Upper lobe of left lung (tissue), 6 donors: Measurements from ENCODE around the gene CX3CR1. TPM values are rescaled to one million over a fixed set of nuclear protein-coding genes. Genes with fewer than 3 reads are reported as not detected.

Source experiments
- ATAC-seq, 2 donors: fragments of 200-7000 bp; cut with Tn5 transposase; one replicate each; pipeline ENCODE4 v1.9.1; 2022; ENCODE audit warnings: mild to moderate bottlenecking in 2 of 2, moderate library complexity in 2 of 2; ENCODE audit not compliant: low FRiP score in 2 of 2
- DNase-seq, 2 donors: peaks; one replicate each; pipeline ENCODE4 v3.0.0-alpha.2; 2019 to 2020
- H3K27ac ChIP-seq, 4 donors: fragments of 200-600 bp; sonication (generic); one replicate each; pipeline ENCODE4 v1.5.1; 2016 to 2019
- H3K27me3 ChIP-seq, 4 donors: fragments of 200-600 bp; sonication (generic); one replicate each; pipeline ENCODE4 v1.5.1; 2017 to 2019
- H3K36me3 ChIP-seq, 4 donors: fragments of 200-600 bp; sonication (generic); one replicate each; pipeline ENCODE4 v1.5.1; 2016 to 2019
- H3K4me1 ChIP-seq, 4 donors: fragments of 200-600 bp; sonication (generic); one replicate each; pipeline ENCODE4 v1.5.1; 2018 to 2019
- H3K4me3 ChIP-seq, 4 donors: fragments of 200-600 bp; sonication (generic); one replicate each; pipeline ENCODE4 v1.5.1; 2017 to 2019; ENCODE audit warnings: mild to moderate bottlenecking in 2 of 4, moderate library complexity in 1 of 4
- H3K9me3 ChIP-seq, 4 donors: fragments of 200-600 bp; sonication (generic); one replicate each; pipeline ENCODE4 v1.5.1; 2018 to 2019
- EP300 ChIP-seq, 4 donors: sonication (generic); formaldehyde crosslinking; IDR thresholded peaks; one replicate each; pipeline ENCODE4 v1.5.1; 2017; ENCODE audit warnings: antibody characterized with exemption in 4 of 4, control low read depth in 2 of 4
- POLR2A ChIP-seq, 4 donors: fragments of 450-650 bp; IDR thresholded peaks; one replicate each; pipeline ENCODE4 v1.5.1; 2016 to 2017; ENCODE audit warnings: antibody characterized with exemption in 4 of 4, mild to moderate bottlenecking in 2 of 4
- POLR2AphosphoS5 ChIP-seq, 2 donors: sonication (generic); formaldehyde crosslinking; IDR thresholded peaks; one replicate each; pipeline ENCODE4 v1.5.1; 2017; ENCODE audit warnings: antibody characterized with exemption in 2 of 2
- WGBS, 2 donors: methylation state at CpG; one replicate each; pipeline ENCODE4 v1.1.5; 2017 to 2018; 5-methylcytosine and 5-hydroxymethylcytosine counted together
- total RNA-seq, 6 donors: library from RNA; depleted of rRNA in 4 of 6; stranded (reverse); fragments of >200 nt in 4 of 6; gene quantifications; one replicate each; pipeline versions ENCODE4 v1.1.0 to v1.2.1, GENCODE V29; 2016 to 2021
- TF ChIP-seq, protein P1 (sequence below), 6 experiments: fragments of 450-650 bp in 4 of 6; fragments of 200-600 bp in 2 of 6; sonication (generic) in 2 of 6; IDR thresholded peaks; one replicate each; pipeline ENCODE4 v1.5.1; 2016 to 2019; ENCODE audit warnings: antibody characterized with exemption in 6 of 6
- donor health status: DM: no; HTN: no; CAD: no; lungs with moderate emphysema.
- donor health status: DM: no; HTN: yes; CAD: no; lungs with severe emphysema.

Gene CX3CR1
- total RNA-seq, 6 donors from 2014 or later = 0.59 to 15.3 (median 2.5) TPM

DNA sequence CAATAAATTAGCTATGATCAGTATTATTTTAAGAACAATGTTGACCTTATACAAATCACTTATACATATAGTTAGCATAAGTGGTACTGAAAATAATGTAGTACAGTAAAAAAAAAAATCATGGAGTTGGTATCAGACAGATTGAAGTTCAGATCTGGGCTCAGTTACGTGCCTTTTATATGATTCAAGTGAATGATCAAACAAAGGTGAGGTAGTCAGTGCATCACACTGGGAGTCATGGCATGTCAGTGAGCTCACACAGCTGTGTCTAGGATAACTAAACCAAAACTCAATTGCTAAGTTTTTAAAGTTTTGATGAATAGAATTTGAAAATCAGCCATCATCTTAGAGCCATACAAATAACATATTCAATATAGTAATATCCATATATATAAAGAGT lies 38.5 kb upstream of the CX3CR1 start:
- peaks cover 0 to 4% (median 0%) of the 10 kb centered on the region in 4 donors for H3K9me3 ChIP-seq
- no peaks in the 10 kb centered on the region for H3K36me3 ChIP-seq
- H3K4me3 ChIP-seq = no peak overlapping the region
- H3K4me1 ChIP-seq = no peaks in the 10 kb centered on the region
- no peaks in the 10 kb centered on the region for H3K27me3 ChIP-seq
- ATAC-seq = no peak
- H3K27ac ChIP-seq = no peak overlapping the region
- no peak for DNase-seq
- TF ChIP-seq EP300 (IDR thresholded peaks at IDR 0.05) = no peak
- TF ChIP-seq POLR2AphosphoS5 (IDR thresholded peaks at IDR 0.05) = no peak
- TF ChIP-seq, protein P1, sequence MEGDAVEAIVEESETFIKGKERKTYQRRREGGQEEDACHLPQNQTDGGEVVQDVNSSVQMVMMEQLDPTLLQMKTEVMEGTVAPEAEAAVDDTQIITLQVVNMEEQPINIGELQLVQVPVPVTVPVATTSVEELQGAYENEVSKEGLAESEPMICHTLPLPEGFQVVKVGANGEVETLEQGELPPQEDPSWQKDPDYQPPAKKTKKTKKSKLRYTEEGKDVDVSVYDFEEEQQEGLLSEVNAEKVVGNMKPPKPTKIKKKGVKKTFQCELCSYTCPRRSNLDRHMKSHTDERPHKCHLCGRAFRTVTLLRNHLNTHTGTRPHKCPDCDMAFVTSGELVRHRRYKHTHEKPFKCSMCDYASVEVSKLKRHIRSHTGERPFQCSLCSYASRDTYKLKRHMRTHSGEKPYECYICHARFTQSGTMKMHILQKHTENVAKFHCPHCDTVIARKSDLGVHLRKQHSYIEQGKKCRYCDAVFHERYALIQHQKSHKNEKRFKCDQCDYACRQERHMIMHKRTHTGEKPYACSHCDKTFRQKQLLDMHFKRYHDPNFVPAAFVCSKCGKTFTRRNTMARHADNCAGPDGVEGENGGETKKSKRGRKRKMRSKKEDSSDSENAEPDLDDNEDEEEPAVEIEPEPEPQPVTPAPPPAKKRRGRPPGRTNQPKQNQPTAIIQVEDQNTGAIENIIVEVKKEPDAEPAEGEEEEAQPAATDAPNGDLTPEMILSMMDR (IDR thresholded peaks at IDR 0.05) = no peak
- 82 to 85% methylated on average over 1 of the region's 1 CpG for WGBS, 2 donors

DNA sequence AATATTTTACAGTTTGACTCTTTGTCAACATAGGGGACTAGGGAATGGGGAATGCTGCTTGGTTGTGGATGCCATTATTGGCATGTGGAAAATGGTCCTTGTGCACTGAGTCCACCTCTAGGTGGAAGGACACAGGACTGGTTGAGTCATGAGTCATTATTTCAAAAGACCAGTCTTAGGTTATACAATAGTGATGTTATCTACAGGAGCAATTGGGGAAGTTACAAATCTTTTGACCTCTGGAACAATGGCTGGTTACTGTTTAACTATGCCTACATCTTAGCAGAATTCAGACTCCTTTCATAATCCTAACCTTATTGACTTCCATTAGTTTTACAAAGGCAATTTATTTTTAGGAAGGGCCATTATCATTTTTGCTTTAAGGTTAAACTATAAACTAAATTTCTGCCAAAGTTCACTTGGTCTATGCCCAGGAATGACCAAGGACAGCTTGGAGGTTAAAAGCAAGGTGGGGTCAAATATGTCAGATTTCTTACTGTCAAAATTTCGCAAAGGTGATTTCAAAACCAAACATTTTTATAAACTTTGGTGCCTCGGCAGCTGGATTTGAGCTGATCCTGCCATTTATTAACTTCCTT lies 37.8 kb upstream of the CX3CR1 start:
- WGBS, 2 donors = 78 to 84% methylated on average over 2 of the region's 2 CpGs
- Histone ChIP-seq H3K27me3 (no peaks in the 10 kb centered on the region), H3K9me3 (peaks cover 0 to 4% (median 0%) of the 10 kb centered on the region in 4 donors), H3K4me1 (no peaks in the 10 kb centered on the region), H3K27ac (no peak overlapping the region), H3K4me3 (no peak overlapping the region), H3K36me3 (no peaks in the 10 kb centered on the region)
- TF ChIP-seq EP300 (IDR thresholded peaks at IDR 0.05) = no peak
- TF ChIP-seq POLR2A (IDR thresholded peaks at IDR 0.05) = no peak
- TF ChIP-seq, protein P1 (IDR thresholded peaks at IDR 0.05) = no peak
- TF ChIP-seq POLR2AphosphoS5 (IDR thresholded peaks at IDR 0.05) = no peak
- DNase-seq = no peak
- no peak for ATAC-seq

DNA sequence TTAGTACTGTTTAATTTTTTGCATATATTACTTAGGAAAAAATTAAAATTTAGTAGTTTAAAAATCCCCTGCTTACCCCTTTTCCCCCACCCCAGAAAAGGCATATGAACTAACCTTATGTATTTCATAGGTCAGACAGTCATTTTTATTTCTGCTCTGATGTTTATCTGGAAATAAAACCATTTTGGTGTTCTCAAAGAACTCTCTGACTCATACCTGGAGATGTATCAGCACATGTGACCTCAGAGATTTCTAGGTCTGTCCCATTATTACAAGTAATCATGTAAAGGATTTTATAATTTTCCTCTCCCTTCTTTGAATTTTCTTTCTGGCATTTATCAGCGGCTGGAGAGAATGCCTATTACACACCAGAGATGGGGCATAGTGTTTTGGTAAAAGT lies 35.6 kb upstream of the CX3CR1 start:
- TF ChIP-seq, protein P1 (IDR thresholded peaks at IDR 0.05) = no peak
- TF ChIP-seq POLR2AphosphoS5 (IDR thresholded peaks at IDR 0.05) (no peak), EP300 (IDR thresholded peaks at IDR 0.05) (no peak), POLR2A (IDR thresholded peaks at IDR 0.05) (no peak)
- Histone ChIP-seq H3K36me3 (no peaks in the 10 kb centered on the region), H3K4me3 (no peak overlapping the region), H3K27ac (no peak overlapping the region), H3K27me3 (no peaks in the 10 kb centered on the region), H3K4me1 (no peaks in the 10 kb centered on the region), H3K9me3 (peaks cover 0 to 4% (median 0%) of the 10 kb centered on the region in 4 donors)
- ATAC-seq (no peak), DNase-seq (no peak)
- 95 to 100% methylated on average over 1 of the region's 1 CpG for WGBS, 2 donors

DNA sequence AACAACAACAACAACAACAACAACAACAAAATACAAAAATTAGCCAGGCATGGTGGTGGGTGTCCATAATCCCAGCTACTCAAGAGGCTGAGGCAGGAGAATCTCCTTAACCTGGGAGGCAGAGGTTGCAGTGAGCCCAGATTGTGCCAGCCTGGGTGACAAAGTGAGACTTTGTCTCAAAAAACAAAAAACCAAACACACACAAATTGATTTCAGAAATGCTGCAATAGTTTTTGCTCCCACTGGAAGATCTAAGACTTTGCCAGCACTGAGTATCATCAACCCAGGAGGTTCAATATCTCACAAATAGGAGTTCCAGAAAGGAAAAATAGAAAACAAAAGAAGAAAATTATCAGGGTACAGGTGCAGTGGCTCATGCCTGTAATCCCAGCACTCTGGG lies 33.5 kb upstream of the CX3CR1 start:
- DNase-seq = no peak
- ATAC-seq = no peak
- TF ChIP-seq POLR2AphosphoS5 (IDR thresholded peaks at IDR 0.05) (no peak), EP300 (IDR thresholded peaks at IDR 0.05) (no peak), POLR2A (IDR thresholded peaks at IDR 0.05) (no peak)
- TF ChIP-seq, protein P1 (IDR thresholded peaks at IDR 0.05) = no peak
- no peaks in the 10 kb centered on the region for H3K4me1 ChIP-seq
- H3K27me3 ChIP-seq = no peaks in the 10 kb centered on the region
- no peaks in the 10 kb centered on the region for H3K36me3 ChIP-seq
- H3K9me3 ChIP-seq = peaks cover 0 to 4% (median 0%) of the 10 kb centered on the region in 4 donors
- H3K27ac ChIP-seq = no peak overlapping the region
- H3K4me3 ChIP-seq = no peak overlapping the region

DNA sequence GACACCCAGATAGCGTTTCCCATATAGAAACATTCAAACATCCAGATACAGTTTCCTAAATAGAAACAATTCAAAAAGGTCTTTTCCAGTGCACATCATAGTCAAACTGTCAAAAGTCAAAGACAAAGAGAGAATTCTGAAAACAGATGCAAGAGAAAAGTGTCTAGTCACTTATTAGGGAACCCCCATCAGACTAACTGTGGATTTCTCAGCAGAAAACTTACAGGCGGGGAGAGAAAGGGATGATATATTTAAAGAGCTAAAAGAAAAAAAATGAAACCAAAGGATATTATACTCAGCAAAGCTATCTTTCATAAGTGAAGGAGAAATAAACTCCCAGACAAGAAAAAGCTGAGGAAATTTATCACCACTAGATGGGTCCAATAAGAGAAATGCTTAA lies 22.3 kb upstream of the CX3CR1 start:
- TF ChIP-seq, protein P1 (IDR thresholded peaks at IDR 0.05) = no peak
- TF ChIP-seq POLR2AphosphoS5 (IDR thresholded peaks at IDR 0.05) (no peak), EP300 (IDR thresholded peaks at IDR 0.05) (no peak), POLR2A (IDR thresholded peaks at IDR 0.05) (no peak)
- H3K9me3 ChIP-seq = peaks cover 6 to 24% (median 13%) of the 10 kb centered on the region in 4 donors
- ATAC-seq (no peak), DNase-seq (no peak)
- 93 to 94% methylated on average over 2 of the region's 2 CpGs for whole genome bisulfite sequencing, 2 donors
- no peaks in the 10 kb centered on the region for H3K36me3 ChIP-seq
- no peaks in the 10 kb centered on the region for H3K27me3 ChIP-seq
- no peak overlapping the region for H3K27ac ChIP-seq
- no peaks in the 10 kb centered on the region for H3K4me1 ChIP-seq
- no peak overlapping the region for H3K4me3 ChIP-seq
